IMR-90 (cell line): Measurements from ENCODE around the gene CEP128. TPM values are rescaled to one million over a fixed set of nuclear protein-coding genes. Genes with fewer than 3 reads are reported as not detected.

Experiments
- ATAC-seq: fragments of 200-7000 bp; cut with Tn5 transposase; 2 replicates; pipeline ENCODE4 v1.9.1; 2020; ENCODE audit warnings: low read depth, mild to moderate bottlenecking, moderate library complexity
- BruUV-seq: library from RNA; stranded (reverse); fragments of 400-500 nt; replicated peaks from 2 replicates; lab custom pipeline; 2021; lab: Mats Ljungman, UMichigan
- CTCF ChIA-PET: fragments of 300-600 bp; formaldehyde crosslinking; extraction: SDS; loops from one replicate; lab custom pipeline; 2021; ENCODE audit warnings: antibody characterized with exemption; lab: Yijun Ruan, JAX
- POLR2A ChIA-PET: fragments of 300-600 bp; sonication (Branson Sonifier 250); formaldehyde crosslinking; loops from one replicate; lab custom pipeline; 2022; ENCODE audit warnings: antibody characterized with exemption; ENCODE audit not compliant: unreplicated experiment; lab: Charles Lee
- DNase-seq: peaks from one replicate; pipeline ENCODE4 v3.0.0; 2013
- H2AFZ ChIP-seq: replicated peaks from 2 replicates; pipeline ENCODE3; 2013; ENCODE audit warnings: low read length, mild to moderate bottlenecking; ENCODE audit not compliant: poor library complexity
- H2AK5ac ChIP-seq: 2 replicates; pipeline ENCODE4 v1.6.1; 2013; ENCODE audit warnings: low read depth, low read length, inconsistent platforms
- H2AK9ac ChIP-seq: replicated peaks from 2 replicates; pipeline ENCODE3; 2013; ENCODE audit warnings: mild to moderate bottlenecking, low read depth, low read length, moderate library complexity; ENCODE audit not compliant: poor library complexity
- H2BK120ac ChIP-seq: 2 replicates; pipeline ENCODE4 v1.6.1; 2013; ENCODE audit warnings: low read depth, low read length, inconsistent platforms
- H2BK15ac ChIP-seq: 3 replicates; pipeline ENCODE4 v1.6.1; 2013; ENCODE audit warnings: low read depth, low read length, inconsistent platforms
- H2BK20ac ChIP-seq: 2 replicates; pipeline ENCODE4 v1.6.1; 2013; ENCODE audit warnings: low read depth, mild to moderate bottlenecking, inconsistent platforms, low read length, moderate library complexity
- H2BK5ac ChIP-seq: 2 replicates; pipeline ENCODE4 v1.6.1; 2013; ENCODE audit warnings: mild to moderate bottlenecking, low read depth, low read length, inconsistent platforms; ENCODE audit not compliant: poor library complexity, severe bottlenecking
- H3K14ac ChIP-seq: replicated peaks from 2 replicates; pipeline ENCODE4 v1.6.1; 2013; ENCODE audit warnings: low read depth, low read length, inconsistent platforms
- H3K18ac ChIP-seq: 2 replicates; pipeline ENCODE4 v1.6.1; 2013; ENCODE audit warnings: low read depth, low read length, control low read depth
- H3K23ac ChIP-seq: 2 replicates; pipeline ENCODE4 v1.6.1; 2013; ENCODE audit warnings: low read depth, low read length, inconsistent platforms
- H3K27ac ChIP-seq: 2 replicates; pipeline ENCODE4 v1.5.1; 2013; ENCODE audit warnings: mild to moderate bottlenecking, control low read depth, low read length; ENCODE audit not compliant: insufficient read depth
- H3K27me3 ChIP-seq: 2 replicates; pipeline ENCODE4 v1.6.1; 2013; ENCODE audit warnings: low read length; ENCODE audit not compliant: control insufficient read depth, insufficient read depth
- H3K36me3 ChIP-seq: 2 replicates; pipeline ENCODE4 v1.6.1; 2013; ENCODE audit warnings: low read length, mixed read lengths; ENCODE audit not compliant: control insufficient read depth, insufficient read depth
- H3K4ac ChIP-seq: 2 replicates; pipeline ENCODE4 v1.6.1; 2013; ENCODE audit warnings: low read depth, low read length, inconsistent platforms
- H3K4me1 ChIP-seq: 2 replicates; pipeline ENCODE4 v1.6.1; 2013; ENCODE audit warnings: low read length, mixed read lengths; ENCODE audit not compliant: control insufficient read depth, insufficient read depth
- H3K4me2 ChIP-seq: 2 replicates; pipeline ENCODE4 v1.6.1; 2013; ENCODE audit warnings: low read depth, mild to moderate bottlenecking, control low read depth, low read length, moderate library complexity
- H3K4me3 ChIP-seq: 2 replicates; pipeline ENCODE4 v1.5.1; 2013; ENCODE audit warnings: low read depth, mild to moderate bottlenecking, control low read depth, low read length, moderate library complexity; ENCODE audit not compliant: insufficient read depth
- H3K56ac ChIP-seq: 2 replicates; pipeline ENCODE4 v1.6.1; 2013; ENCODE audit warnings: low read length, inconsistent platforms; ENCODE audit not compliant: insufficient read depth; ENCODE audit errors: extremely low read depth
- H3K79me1 ChIP-seq, 2 experiments: 2 replicates each; pipeline ENCODE4 v1.6.1; 2013; ENCODE audit warnings: low read length in 2 of 2, inconsistent platforms in 1 of 2, low read depth in 1 of 2
- H3K9ac ChIP-seq: 2 replicates; pipeline ENCODE4 v1.6.1; 2013; ENCODE audit warnings: low read depth, low read length, control low read depth
- H3K9me1 ChIP-seq: 2 replicates; pipeline ENCODE4 v1.6.1; 2013; ENCODE audit warnings: low read length, inconsistent platforms; ENCODE audit not compliant: insufficient read depth
- H3K9me3 ChIP-seq: 2 replicates; pipeline ENCODE4 v1.6.1; 2013; ENCODE audit warnings: low read length; ENCODE audit not compliant: control insufficient read depth, insufficient read depth
- H4K20me1 ChIP-seq: 2 replicates; pipeline ENCODE4 v1.6.1; 2013; ENCODE audit warnings: low read length, inconsistent platforms; ENCODE audit not compliant: insufficient read depth
- H4K5ac ChIP-seq: 2 replicates; pipeline ENCODE4 v1.6.1; 2013; ENCODE audit warnings: mild to moderate bottlenecking, low read depth, low read length, control low read depth
- H4K8ac ChIP-seq, 2 experiments: 2 replicates each; pipeline ENCODE4 v1.6.1; 2013; ENCODE audit warnings: low read depth in 2 of 2, low read length in 2 of 2, control low read depth in 1 of 2, inconsistent platforms in 1 of 2
- H4K91ac ChIP-seq: 2 replicates; pipeline ENCODE4 v1.6.1; 2013; ENCODE audit warnings: low read depth, low read length, inconsistent platforms; ENCODE audit not compliant: insufficient read depth
- BHLHE40 ChIP-seq: fragments of 150-350 bp; IDR thresholded peaks from 2 replicates; pipeline ENCODE4 v1.6.1; 2016; ENCODE audit warnings: mild to moderate bottlenecking, low read depth, low read length
- CEBPB ChIP-seq: IDR thresholded peaks from 2 replicates; pipeline ENCODE4 v1.6.1; 2012; ENCODE audit warnings: low read depth, low read length, improper control_type of control experiment
- FOS ChIP-seq: fragments of 150-350 bp; IDR thresholded peaks from 2 replicates; pipeline ENCODE4 v1.6.1; 2016; ENCODE audit warnings: low read depth, low read length
- MAZ ChIP-seq: IDR thresholded peaks from 2 replicates; pipeline ENCODE4 v1.6.1; 2012; ENCODE audit warnings: low read depth, mild to moderate bottlenecking, low read length, improper control_type of control experiment, moderate library complexity, borderline replicate concordance
- MXI1 ChIP-seq: IDR thresholded peaks from 2 replicates; pipeline ENCODE4 v1.6.1; 2012; ENCODE audit warnings: low read depth, mild to moderate bottlenecking, low read length, moderate library complexity, borderline replicate concordance
- NFE2L2 ChIP-seq: fragments of 150-350 bp; IDR thresholded peaks from 2 replicates; pipeline ENCODE4 v1.6.1; 2016; ENCODE audit warnings: low read depth, mild to moderate bottlenecking, low read length
- POLR2A ChIP-seq: IDR thresholded peaks from 2 replicates; pipeline ENCODE4 v1.6.1; 2012; ENCODE audit warnings: mild to moderate bottlenecking, low read depth, low read length
- RAD21 ChIP-seq: IDR thresholded peaks from 2 replicates; pipeline ENCODE4 v1.6.1; 2012; ENCODE audit warnings: low read length, improper control_type of control experiment
- RCOR1 ChIP-seq: IDR thresholded peaks from 2 replicates; pipeline ENCODE4 v1.6.1; 2012; ENCODE audit warnings: mild to moderate bottlenecking, low read length, improper control_type of control experiment; ENCODE audit not compliant: insufficient replicate concordance
- RFX5 ChIP-seq: IDR thresholded peaks from 2 replicates; pipeline ENCODE4 v1.8.0; 2012; ENCODE audit warnings: low read depth, mild to moderate bottlenecking, low read length, moderate library complexity
- SMC3 ChIP-seq: fragments of 150-350 bp; IDR thresholded peaks from 2 replicates; pipeline ENCODE4 v1.6.1; 2016; ENCODE audit warnings: low read depth, mild to moderate bottlenecking, antibody characterized with exemption, low read length, moderate library complexity
- WGBS, 2 experiments: methylation state at CpG; one replicate each; pipeline versions ENCODE4 v1.1.5 to v1.1.7; 2013; ENCODE audit warnings: missing lambda C conversion rate in 2 of 2; ENCODE audit not compliant: insufficient read length in 1 of 2; ENCODE audit errors: extremely low coverage in 2 of 2; 5-methylcytosine and 5-hydroxymethylcytosine counted together
- dilution Hi-C: fragments of 300-500 bp; cut with HindIII; formaldehyde crosslinking; loops from one replicate; pipeline ENCODE4 v1.14.3; 2018; ENCODE audit warnings: low sequenced_read_pairs; ENCODE audit not compliant: unreplicated experiment
- in situ Hi-C: fragments of 300-500 bp; cut with MboI; formaldehyde crosslinking; loops from 3 replicates; pipeline ENCODE4 v1.14.3; 2019; ENCODE audit warnings: low sequenced_read_pairs, inconsistent platforms, mixed read lengths
- intact Hi-C: fragments of 100-400 bp; cut with micrococcal nuclease; formaldehyde crosslinking; loops from 2 replicates; pipeline ENCODE4 v1.10.0; 2022
- polyA plus RNA-seq, 3 experiments: library from polyadenylated mRNA; depleted of rRNA; stranded (reverse); fragments of >200 nt; gene quantifications; 2 replicates each; pipeline ENCODE4 v1.2.3, GENCODE V29; 2012; ENCODE audit warnings: low replicate concordance in 1 of 3
- total RNA-seq: library from RNA; depleted of rRNA; stranded (reverse); fragments of >200 nt; gene quantifications from 2 replicates; pipeline ENCODE4 v1.2.3, GENCODE V29; 2012
- TF ChIP-seq, protein P1 (sequence below): fragments of 150-350 bp; IDR thresholded peaks from 2 replicates; pipeline ENCODE4 v1.6.1; 2017; ENCODE audit warnings: mild to moderate bottlenecking, antibody characterized with exemption, low read length, low read depth
- TF ChIP-seq, protein P2 (sequence below): conservative IDR thresholded peaks from 2 replicates; pipeline ENCODE4 v1.5.1; 2012; ENCODE audit warnings: mild to moderate bottlenecking, low read depth, low read length, improper control_type of control experiment
- TF ChIP-seq, protein P3 (sequence below): fragments of 150-350 bp; IDR thresholded peaks from 2 replicates; pipeline ENCODE4 v1.6.1; 2016; ENCODE audit warnings: low read depth, mild to moderate bottlenecking, low read length, moderate library complexity, borderline replicate concordance

The CEP128 gene
- total and polyA plus RNA-seq, 2 of the 4 experiments (the other 2 are of a cell fraction) = 1.9 to 5.7 TPM

DNA sequence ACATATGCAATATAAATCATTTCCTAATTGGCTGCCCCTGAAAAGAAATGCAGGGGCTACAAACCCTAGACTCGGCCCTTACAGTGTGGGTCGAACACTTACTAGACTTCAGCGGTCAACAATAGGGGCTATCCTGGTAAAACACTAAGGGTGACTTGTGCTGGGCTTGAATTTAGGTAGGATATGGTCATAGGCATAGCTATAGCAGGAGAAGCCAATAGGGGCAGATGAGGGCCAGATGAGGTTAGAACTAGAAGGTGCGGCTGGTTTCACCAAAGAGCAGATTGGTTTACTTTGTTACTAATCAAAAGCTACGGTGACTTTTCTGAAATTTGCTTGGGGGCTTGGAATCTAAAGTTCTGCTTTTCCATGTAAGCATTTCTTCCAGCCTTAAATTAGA, 447.9 kb downstream of the CEP128 start:
- Histone ChIP-seq H2AFZ (no peak overlapping the region), H3K18ac (no peak overlapping the region), H3K9ac (no peak overlapping the region), H2AK9ac (no peak overlapping the region), H3K4me3 (no peak overlapping the region), H2AK5ac (no peak overlapping the region), H2BK15ac (no peak overlapping the region), H3K9me3 (no peaks in the 10 kb centered on the region), H3K9me1 (no peaks in the 10 kb centered on the region), H3K4me2 (no peak overlapping the region), H3K4me1 (peaks cover 4% of the 10 kb centered on the region; the same call in 1 of the 2 replicates), H2BK20ac (no peak overlapping the region), H4K5ac (no peak overlapping the region), H3K14ac (no peak overlapping the region), H3K4ac (no peak overlapping the region), H3K56ac (no peak overlapping the region), H3K36me3 (no peaks in the 10 kb centered on the region), H3K23ac (no peak overlapping the region), H2BK5ac (no peak overlapping the region), H4K20me1 (no peaks in the 10 kb centered on the region), H3K27ac (no peak overlapping the region), H3K79me1 (no peaks in the 10 kb centered on the region), H3K27me3 (no peaks in the 10 kb centered on the region), H2BK120ac (no peak overlapping the region), H4K8ac (no peak overlapping the region), H4K91ac (no peak overlapping the region)
- ChIA-PET CTCF (interaction anchor here (0.5 to 0.8 kb wide), 2 partner anchors 14 to 427 kb away, joined by 3 read pairs; no protein-coding TSS in a partner anchor), POLR2A (no interaction called here)
- no peak for DNase-seq
- no peak for TF ChIP-seq FOS
- no peak for TF ChIP-seq RAD21
- TF ChIP-seq MXI1 = no peak
- no peak for TF ChIP-seq MAZ
- TF ChIP-seq, protein P1, sequence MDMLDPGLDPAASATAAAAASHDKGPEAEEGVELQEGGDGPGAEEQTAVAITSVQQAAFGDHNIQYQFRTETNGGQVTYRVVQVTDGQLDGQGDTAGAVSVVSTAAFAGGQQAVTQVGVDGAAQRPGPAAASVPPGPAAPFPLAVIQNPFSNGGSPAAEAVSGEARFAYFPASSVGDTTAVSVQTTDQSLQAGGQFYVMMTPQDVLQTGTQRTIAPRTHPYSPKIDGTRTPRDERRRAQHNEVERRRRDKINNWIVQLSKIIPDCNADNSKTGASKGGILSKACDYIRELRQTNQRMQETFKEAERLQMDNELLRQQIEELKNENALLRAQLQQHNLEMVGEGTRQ = no peak
- no peak for TF ChIP-seq SMC3
- TF ChIP-seq POLR2A = no peak
- TF ChIP-seq, protein P2, sequence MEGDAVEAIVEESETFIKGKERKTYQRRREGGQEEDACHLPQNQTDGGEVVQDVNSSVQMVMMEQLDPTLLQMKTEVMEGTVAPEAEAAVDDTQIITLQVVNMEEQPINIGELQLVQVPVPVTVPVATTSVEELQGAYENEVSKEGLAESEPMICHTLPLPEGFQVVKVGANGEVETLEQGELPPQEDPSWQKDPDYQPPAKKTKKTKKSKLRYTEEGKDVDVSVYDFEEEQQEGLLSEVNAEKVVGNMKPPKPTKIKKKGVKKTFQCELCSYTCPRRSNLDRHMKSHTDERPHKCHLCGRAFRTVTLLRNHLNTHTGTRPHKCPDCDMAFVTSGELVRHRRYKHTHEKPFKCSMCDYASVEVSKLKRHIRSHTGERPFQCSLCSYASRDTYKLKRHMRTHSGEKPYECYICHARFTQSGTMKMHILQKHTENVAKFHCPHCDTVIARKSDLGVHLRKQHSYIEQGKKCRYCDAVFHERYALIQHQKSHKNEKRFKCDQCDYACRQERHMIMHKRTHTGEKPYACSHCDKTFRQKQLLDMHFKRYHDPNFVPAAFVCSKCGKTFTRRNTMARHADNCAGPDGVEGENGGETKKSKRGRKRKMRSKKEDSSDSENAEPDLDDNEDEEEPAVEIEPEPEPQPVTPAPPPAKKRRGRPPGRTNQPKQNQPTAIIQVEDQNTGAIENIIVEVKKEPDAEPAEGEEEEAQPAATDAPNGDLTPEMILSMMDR = no peak
- no peak for TF ChIP-seq RFX5
- TF ChIP-seq, protein P3, sequence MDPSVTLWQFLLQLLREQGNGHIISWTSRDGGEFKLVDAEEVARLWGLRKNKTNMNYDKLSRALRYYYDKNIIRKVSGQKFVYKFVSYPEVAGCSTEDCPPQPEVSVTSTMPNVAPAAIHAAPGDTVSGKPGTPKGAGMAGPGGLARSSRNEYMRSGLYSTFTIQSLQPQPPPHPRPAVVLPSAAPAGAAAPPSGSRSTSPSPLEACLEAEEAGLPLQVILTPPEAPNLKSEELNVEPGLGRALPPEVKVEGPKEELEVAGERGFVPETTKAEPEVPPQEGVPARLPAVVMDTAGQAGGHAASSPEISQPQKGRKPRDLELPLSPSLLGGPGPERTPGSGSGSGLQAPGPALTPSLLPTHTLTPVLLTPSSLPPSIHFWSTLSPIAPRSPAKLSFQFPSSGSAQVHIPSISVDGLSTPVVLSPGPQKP = no peak
- TF ChIP-seq BHLHE40 = no peak
- TF ChIP-seq RCOR1 = no peak
- no peak for TF ChIP-seq CEBPB
- TF ChIP-seq NFE2L2 = no peak
- WGBS, 2 experiments = 93% methylated on average over 3 of the region's 5 CpGs; no CpG with 5 or more reads in 1 of the 2 experiments
- BruUV-seq = no TSS peak
- in situ Hi-C loops = no loop called here
- no peak for ATAC-seq
- dilution Hi-C loops = no loop called here
- intact Hi-C loops = no loop called here
